Effector memory CD8-positive, alpha-beta T cell (primary cell): Measurements from ENCODE around the gene CACNG4.

ENCODE experiments used
- ATAC-seq: fragments of 150-1000 bp; cut with Tn5 transposase; replicated peaks from 2 replicates; pipeline ENCODE4 v1.10.0; 2021; ENCODE audit warnings: mild to moderate bottlenecking, moderate library complexity
- DNase-seq, 3 experiments: peaks; one replicate each; pipeline ENCODE4 v3.0.0; 2021
- H3K27ac Mint-ChIP-seq, 2 donors: one replicate each; pipeline ENCODE4 v1.8.0; 2022; ENCODE audit warnings: mild to moderate bottlenecking in 2 of 2, mixed read lengths in 2 of 2, moderate library complexity in 2 of 2
- H3K27me3 Mint-ChIP-seq, 2 donors: one replicate each; pipeline ENCODE4 v1.8.0; 2022; ENCODE audit warnings: mixed read lengths in 2 of 2
- H3K36me3 Mint-ChIP-seq: one replicate; pipeline ENCODE4 v1.8.0; 2022; ENCODE audit warnings: mild to moderate bottlenecking, moderate library complexity, mixed read lengths; ENCODE audit not compliant: insufficient read depth
- H3K4me1 Mint-ChIP-seq, 2 donors: one replicate each; pipeline ENCODE4 v1.8.0; 2022; ENCODE audit warnings: low read depth in 2 of 2, mixed read lengths in 2 of 2
- H3K4me3 Mint-ChIP-seq, 2 donors: one replicate each; pipeline ENCODE4 v1.8.0; 2022; ENCODE audit warnings: mild to moderate bottlenecking in 2 of 2, mixed read lengths in 2 of 2, moderate library complexity in 2 of 2
- H3K9me3 Mint-ChIP-seq, 2 donors: one replicate each; pipeline ENCODE4 v1.8.0; 2022; ENCODE audit warnings: mixed read lengths in 2 of 2

CACNG4 gene

GRCh38 chr17:66986659-66987058 lies 22.2 kb downstream of the CACNG4 start:
- Mint-ChIP-seq H3K4me1 (no peaks in the 10 kb centered on the region), H3K27me3 (peaks cover 69 to 93% of the 10 kb centered on the region in 2 donors), H3K4me3 (no peak overlapping the region), H3K36me3 (no peaks in the 10 kb centered on the region), H3K27ac (no peak overlapping the region), H3K9me3 (no peaks in the 10 kb centered on the region)
- ATAC-seq (no peak), DNase-seq (no peak)

GRCh38 chr17:66987059-66987616 lies 22.6 kb downstream of the CACNG4 start:
- no peak overlapping the region for H3K27ac Mint-ChIP-seq
- H3K4me1 Mint-ChIP-seq = no peaks in the 10 kb centered on the region
- ATAC-seq (no peak), DNase-seq (no peak)
- no peaks in the 10 kb centered on the region for H3K36me3 Mint-ChIP-seq
- H3K4me3 Mint-ChIP-seq = no peak overlapping the region
- H3K27me3 Mint-ChIP-seq = peaks cover 74 to 95% of the 10 kb centered on the region in 2 donors
- H3K9me3 Mint-ChIP-seq = no peaks in the 10 kb centered on the region

- no peak overlapping the region for H3K27ac Mint-ChIP-seq
- DNase-seq = no peak
- ATAC-seq = no peak
- H3K27me3 Mint-ChIP-seq = peaks cover 78 to 95% of the 10 kb centered on the region in 2 donors
- H3K9me3 Mint-ChIP-seq = no peaks in the 10 kb centered on the region
- H3K4me3 Mint-ChIP-seq = no peak overlapping the region
- no peaks in the 10 kb centered on the region for H3K36me3 Mint-ChIP-seq
- H3K4me1 Mint-ChIP-seq = no peaks in the 10 kb centered on the region
These were observed 23.7 kb downstream of the CACNG4 start for GRCh38 chr17:66988069-66988798.

GRCh38 chr17:66989076-66989475 lies 24.6 kb downstream of the CACNG4 start:
- Mint-ChIP-seq H3K36me3 (no peaks in the 10 kb centered on the region), H3K4me3 (no peak overlapping the region), H3K27me3 (peaks cover 71 to 95% of the 10 kb centered on the region in 2 donors), H3K4me1 (no peaks in the 10 kb centered on the region), H3K9me3 (no peaks in the 10 kb centered on the region), H3K27ac (no peak overlapping the region)
- no peak for DNase-seq
- ATAC-seq = no peak

- no peak for ATAC-seq
- no peak overlapping the region for H3K4me3 Mint-ChIP-seq
- peaks cover 70 to 95% of the 10 kb centered on the region in 2 donors for H3K27me3 Mint-ChIP-seq
- H3K27ac Mint-ChIP-seq = no peak overlapping the region
- no peaks in the 10 kb centered on the region for H3K9me3 Mint-ChIP-seq
- DNase-seq = no peak
- H3K4me1 Mint-ChIP-seq = no peaks in the 10 kb centered on the region
- H3K36me3 Mint-ChIP-seq = no peaks in the 10 kb centered on the region
These were observed 25.1 kb downstream of the CACNG4 start for GRCh38 chr17:66989579-66989978.

GRCh38 chr17:66990047-66990446 lies 25.5 kb downstream of the CACNG4 start:
- no peak for DNase-seq
- Mint-ChIP-seq H3K4me3 (no peak overlapping the region), H3K36me3 (no peaks in the 10 kb centered on the region), H3K27me3 (peaks cover 71 to 95% of the 10 kb centered on the region in 2 donors), H3K27ac (no peak overlapping the region), H3K4me1 (no peaks in the 10 kb centered on the region), H3K9me3 (no peaks in the 10 kb centered on the region)
- no peak for ATAC-seq

GRCh38 chr17:66992911-66993442 lies 28.5 kb downstream of the CACNG4 start:
- no peak for ATAC-seq
- H3K27ac Mint-ChIP-seq = no peak overlapping the region
- no peak for DNase-seq
- no peaks in the 10 kb centered on the region for H3K36me3 Mint-ChIP-seq
- no peaks in the 10 kb centered on the region for H3K9me3 Mint-ChIP-seq
- no peaks in the 10 kb centered on the region for H3K4me1 Mint-ChIP-seq
- H3K4me3 Mint-ChIP-seq = no peak overlapping the region
- peaks cover 66 to 89% of the 10 kb centered on the region in 2 donors for H3K27me3 Mint-ChIP-seq

- H3K4me3 Mint-ChIP-seq = no peak overlapping the region
- H3K27me3 Mint-ChIP-seq = peaks cover 56 to 87% of the 10 kb centered on the region in 2 donors
- no peak for ATAC-seq
These were observed 29.9 kb downstream of the CACNG4 start for GRCh38 chr17:66994361-66994760.

GRCh38 chr17:66994930-66995535 lies 30.5 kb downstream of the CACNG4 start:
- Mint-ChIP-seq H3K4me1 (no peaks in the 10 kb centered on the region), H3K9me3 (no peaks in the 10 kb centered on the region), H3K4me3 (no peak overlapping the region), H3K27ac (no peak overlapping the region), H3K27me3 (peaks cover 49 to 87% of the 10 kb centered on the region in 2 donors), H3K36me3 (no peaks in the 10 kb centered on the region)
- DNase-seq (no peak), ATAC-seq (no peak)

More at GRCh38 chr17:66994361-66994760, 29.9 kb downstream of the CACNG4 start:
- Mint-ChIP-seq H3K27ac (no peak overlapping the region), H3K9me3 (no peaks in the 10 kb centered on the region), H3K4me1 (no peaks in the 10 kb centered on the region), H3K36me3 (no peaks in the 10 kb centered on the region)
- no peak for DNase-seq

GRCh38 chr17:66995944-66996343 lies 31.4 kb downstream of the CACNG4 start:
- DNase-seq (no peak), ATAC-seq (no peak)
- no peaks in the 10 kb centered on the region for H3K4me1 Mint-ChIP-seq
- no peaks in the 10 kb centered on the region for H3K36me3 Mint-ChIP-seq
- H3K9me3 Mint-ChIP-seq = no peaks in the 10 kb centered on the region
- H3K27me3 Mint-ChIP-seq = peaks cover 49 to 91% of the 10 kb centered on the region in 2 donors
- no peak overlapping the region for H3K27ac Mint-ChIP-seq
- H3K4me3 Mint-ChIP-seq = no peak overlapping the region

- no peak overlapping the region for H3K4me3 Mint-ChIP-seq
- no peaks in the 10 kb centered on the region for H3K4me1 Mint-ChIP-seq
- H3K36me3 Mint-ChIP-seq = no peaks in the 10 kb centered on the region
- no peak for DNase-seq
- peaks cover 0 to 2% of the 10 kb centered on the region in 2 donors for H3K9me3 Mint-ChIP-seq
- peaks cover 52 to 91% of the 10 kb centered on the region in 2 donors for H3K27me3 Mint-ChIP-seq
- no peak for ATAC-seq
- H3K27ac Mint-ChIP-seq = no peak overlapping the region
These were observed 32.4 kb downstream of the CACNG4 start for GRCh38 chr17:66996926-66997325.

- Mint-ChIP-seq H3K27ac (no peak overlapping the region), H3K9me3 (peaks cover 0 to 2% of the 10 kb centered on the region in 2 donors), H3K36me3 (no peaks in the 10 kb centered on the region), H3K4me1 (no peaks in the 10 kb centered on the region), H3K4me3 (no peak overlapping the region), H3K27me3 (peaks cover 48 to 93% of the 10 kb centered on the region in 2 donors)
- DNase-seq (no peak), ATAC-seq (no peak)
These were observed 38.7 kb downstream of the CACNG4 start for GRCh38 chr17:67003231-67003630.

GRCh38 chr17:67004181-67004580 lies 39.7 kb downstream of the CACNG4 start:
- peaks cover 0 to 2% of the 10 kb centered on the region in 2 donors for H3K9me3 Mint-ChIP-seq

GRCh38 chr17:67007266-67007665 lies 42.8 kb downstream of the CACNG4 start:
- H3K9me3 Mint-ChIP-seq = no peaks in the 10 kb centered on the region

More at GRCh38 chr17:67004181-67004580, 39.7 kb downstream of the CACNG4 start:
- Mint-ChIP-seq H3K36me3 (no peaks in the 10 kb centered on the region), H3K27me3 (peaks cover 48 to 88% of the 10 kb centered on the region in 2 donors), H3K4me3 (no peak overlapping the region), H3K4me1 (no peaks in the 10 kb centered on the region), H3K27ac (no peak overlapping the region)
- ATAC-seq (no peak), DNase-seq (no peak)

More at GRCh38 chr17:67007266-67007665, 42.8 kb downstream of the CACNG4 start:
- Mint-ChIP-seq H3K4me3 (no peak overlapping the region), H3K27me3 (peaks cover 59 to 88% of the 10 kb centered on the region in 2 donors), H3K36me3 (no peaks in the 10 kb centered on the region), H3K4me1 (peaks cover 0 to 2% of the 10 kb centered on the region in 2 donors), H3K27ac (no peak overlapping the region)
- ATAC-seq (no peak), DNase-seq (no peak)
